Measurements from ENCODE around the gene GADL1. TPM values are rescaled to one million over a fixed set of nuclear protein-coding genes. Genes with fewer than 3 reads are reported as not detected.

GADL1 gene
- total RNA-seq, 2 donors from 2014 or later: not detected

DNA sequence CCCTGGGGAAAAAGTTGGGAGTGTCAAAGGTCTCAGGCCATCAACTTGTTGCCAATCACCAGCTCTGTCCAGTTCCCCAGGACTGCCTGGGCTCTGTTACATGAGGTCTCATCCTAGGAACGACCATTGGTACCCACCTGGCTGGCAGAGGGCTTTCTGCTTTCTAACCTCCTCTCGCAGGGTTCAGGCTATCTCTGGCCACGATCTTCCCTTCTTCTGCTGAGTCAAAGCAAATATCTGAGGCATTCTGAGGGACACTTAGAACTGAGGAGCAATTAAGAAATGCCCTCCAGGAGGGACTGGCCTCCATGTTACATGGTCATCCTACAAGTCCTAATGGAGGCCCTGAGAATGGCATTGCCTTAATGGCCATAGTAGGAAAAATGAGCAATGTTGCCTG lies 210.7 kb downstream of the GADL1 start:
- Mint-ChIP-seq H3K27me3 (no peaks in the 10 kb centered on the region), H3K4me3 (peak overlapping the region; percentile 19), H3K36me3 (peaks cover 29% of the 10 kb centered on the region), H3K4me1 (ENCODE audit: low read depth in 2 of 2) (peaks cover 58 to 66% of the 10 kb centered on the region in 2 donors), H3K9me3 (no peaks in the 10 kb centered on the region), H3K27ac (peak overlapping the region; percentile 71 to 90)
- ATAC-seq (no peak), DNase-seq (ENCODE audit: low spot score) (no peak)

DNA sequence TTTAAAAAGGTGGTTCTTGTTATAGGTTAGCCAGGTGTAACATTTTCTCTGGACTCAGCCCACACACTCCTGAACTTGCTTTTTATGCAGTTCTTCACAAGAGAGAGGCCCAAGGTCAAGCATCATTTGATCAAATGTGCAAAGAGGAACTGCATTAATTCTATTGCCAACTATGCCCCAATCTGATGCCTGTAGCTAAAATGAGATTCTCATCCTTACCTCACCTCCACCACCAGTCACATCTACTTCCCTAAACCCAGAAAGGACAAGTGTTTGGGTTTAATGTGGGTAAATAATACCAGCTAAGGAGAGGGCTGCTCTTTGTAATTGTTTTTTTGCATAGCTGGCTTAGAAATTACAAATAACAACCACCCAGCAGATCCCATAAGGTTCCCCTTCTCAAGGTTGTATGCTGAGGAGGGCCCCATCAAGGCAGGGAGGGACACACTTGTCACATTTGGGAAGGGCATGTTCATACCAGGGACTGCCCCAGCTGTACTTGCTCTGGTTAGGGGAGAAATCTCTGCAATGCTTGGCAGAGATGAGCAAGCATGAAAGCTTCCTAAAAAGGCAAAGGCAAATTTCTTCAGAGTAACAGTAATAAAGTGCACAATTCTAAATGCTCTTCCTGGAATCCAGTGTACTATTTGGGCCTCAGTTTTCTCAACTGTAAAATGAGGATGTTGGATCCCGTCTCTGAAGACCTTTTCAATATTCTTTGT lies 211.9 kb downstream of the GADL1 start:
- H3K4me1 Mint-ChIP-seq (ENCODE audit: low read depth in 2 of 2): peaks cover 54 to 57% of the 10 kb centered on the region in 2 donors
- H3K9me3 Mint-ChIP-seq: no peaks in the 10 kb centered on the region
- H3K27me3 Mint-ChIP-seq: no peaks in the 10 kb centered on the region
- DNase-seq (ENCODE audit: low spot score) (no peak), ATAC-seq (peak in 1 of 2 donors; percentile 44)
- peak overlapping the region; percentile 71 to 72 for H3K27ac Mint-ChIP-seq
- H3K36me3 Mint-ChIP-seq: peaks cover 21% of the 10 kb centered on the region
- H3K4me3 Mint-ChIP-seq: peak overlapping the region; percentile 43

DNA sequence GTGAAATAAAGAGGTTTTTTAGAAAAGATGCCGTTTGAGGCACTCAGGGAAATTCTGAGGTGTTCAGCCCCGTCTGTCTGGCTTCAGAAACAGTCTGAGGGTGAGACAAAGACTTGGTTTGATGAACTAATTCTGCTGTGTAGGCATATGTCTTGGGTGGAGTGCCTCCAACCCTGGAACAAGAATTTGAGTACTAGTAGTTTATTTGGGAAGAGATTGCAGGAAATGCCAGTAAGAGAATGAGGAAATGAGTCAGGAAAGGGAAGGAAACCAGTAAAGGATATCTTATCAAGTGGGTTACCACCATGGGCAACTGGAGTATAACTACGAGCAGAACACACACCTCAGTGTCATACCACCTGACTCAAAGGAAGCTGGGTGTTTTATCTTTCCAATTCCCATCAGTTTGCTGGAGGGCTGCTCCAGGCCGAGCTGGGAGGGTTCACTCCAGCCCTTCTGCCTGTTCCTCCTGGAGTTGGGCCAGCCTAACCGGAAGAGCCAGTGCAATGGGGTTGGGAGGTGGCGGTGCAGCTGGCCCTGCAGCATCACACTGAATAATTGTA lies 212.7 kb downstream of the GADL1 start:
- no peak for ATAC-seq
- Mint-ChIP-seq H3K27ac (peak overlapping the region; percentile 52 to 71), H3K36me3 (peaks cover 27% of the 10 kb centered on the region), H3K9me3 (no peaks in the 10 kb centered on the region), H3K4me3 (peak overlapping the region; percentile 34), H3K27me3 (no peaks in the 10 kb centered on the region), H3K4me1 (ENCODE audit: low read depth in 2 of 2) (peaks cover 63 to 64% of the 10 kb centered on the region in 2 donors)
- DNase-seq (ENCODE audit: low spot score): no peak

DNA sequence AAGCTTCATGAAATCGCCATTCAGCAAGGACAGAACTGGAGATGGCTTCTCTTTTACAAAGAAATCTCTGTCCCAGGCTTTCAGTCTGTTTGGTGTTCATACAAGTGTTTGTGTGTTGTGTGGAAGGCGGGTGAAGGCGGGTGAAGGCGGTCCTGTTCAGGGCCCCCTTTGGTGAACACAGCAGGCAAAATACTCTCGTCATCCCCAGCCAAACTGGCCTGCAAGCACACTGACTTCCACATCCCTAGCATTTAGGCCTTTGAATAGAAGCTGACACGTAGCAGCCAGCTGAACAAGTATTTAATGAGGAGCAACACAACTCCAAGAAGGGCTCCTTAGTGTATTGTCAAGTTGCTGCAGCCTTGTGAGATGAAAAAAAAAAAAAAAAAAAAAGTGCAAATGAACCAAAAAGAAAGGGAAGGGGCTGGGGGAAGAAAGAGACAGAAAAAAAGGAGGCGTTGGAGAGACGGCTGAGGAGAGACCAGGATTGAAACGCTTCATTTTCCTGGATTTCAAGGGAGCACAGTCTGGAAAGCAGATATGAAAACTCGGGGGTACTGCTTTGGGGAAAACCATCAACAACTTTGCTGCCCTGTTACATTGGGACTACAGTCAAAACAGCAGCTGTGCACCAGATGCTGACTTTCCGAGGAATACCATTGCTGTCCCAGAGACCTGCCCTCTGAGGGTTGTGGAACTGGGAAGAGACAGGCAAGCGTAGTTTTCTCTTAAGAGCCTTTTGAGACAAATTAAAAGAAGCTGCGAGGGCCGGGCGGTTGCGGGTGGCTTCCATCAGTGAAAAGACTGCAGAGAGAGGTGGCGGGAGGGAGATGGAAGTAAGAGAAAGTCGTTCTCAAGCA lies 213.4 kb downstream of the GADL1 start:
- Mint-ChIP-seq H3K27ac (peak overlapping the region; percentile 52 to 71), H3K9me3 (no peaks in the 10 kb centered on the region), H3K36me3 (peaks cover 31% of the 10 kb centered on the region), H3K4me1 (ENCODE audit: low read depth in 2 of 2) (peaks cover 64 to 69% of the 10 kb centered on the region in 2 donors), H3K4me3 (peak overlapping the region; percentile 34), H3K27me3 (no peaks in the 10 kb centered on the region)
- ATAC-seq (no peak), DNase-seq (ENCODE audit: low spot score) (no peak)

DNA sequence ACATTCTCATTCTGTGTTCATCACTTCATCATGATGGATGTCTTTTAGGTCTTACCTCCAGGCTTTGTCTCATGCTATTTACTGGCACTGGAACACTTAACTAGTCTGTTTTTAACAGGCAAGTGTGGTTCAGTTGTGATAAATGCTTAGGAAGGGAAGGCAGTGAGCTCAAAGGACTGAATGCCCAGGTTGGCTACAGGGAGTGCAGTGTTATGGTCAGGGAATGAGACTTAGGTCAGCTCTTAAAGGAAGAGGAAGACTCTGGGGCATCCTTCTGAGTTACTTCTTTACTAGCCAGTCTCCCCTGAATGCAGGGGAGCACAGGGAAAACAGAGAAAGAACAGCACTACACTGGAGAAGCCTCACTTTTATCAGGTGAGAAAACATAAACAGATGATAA lies 215.4 kb downstream of the GADL1 start:
- DNase-seq (ENCODE audit: low spot score): no peak
- H3K27me3 Mint-ChIP-seq: no peaks in the 10 kb centered on the region
- no peaks in the 10 kb centered on the region for H3K9me3 Mint-ChIP-seq
- H3K4me3 Mint-ChIP-seq: no peak overlapping the region
- peak overlapping the region; percentile 7 to 81 for H3K27ac Mint-ChIP-seq
- H3K36me3 Mint-ChIP-seq: peaks cover 34% of the 10 kb centered on the region
- H3K4me1 Mint-ChIP-seq (ENCODE audit: low read depth in 2 of 2): peaks cover 62 to 63% of the 10 kb centered on the region in 2 donors
- ATAC-seq: no peak

DNA sequence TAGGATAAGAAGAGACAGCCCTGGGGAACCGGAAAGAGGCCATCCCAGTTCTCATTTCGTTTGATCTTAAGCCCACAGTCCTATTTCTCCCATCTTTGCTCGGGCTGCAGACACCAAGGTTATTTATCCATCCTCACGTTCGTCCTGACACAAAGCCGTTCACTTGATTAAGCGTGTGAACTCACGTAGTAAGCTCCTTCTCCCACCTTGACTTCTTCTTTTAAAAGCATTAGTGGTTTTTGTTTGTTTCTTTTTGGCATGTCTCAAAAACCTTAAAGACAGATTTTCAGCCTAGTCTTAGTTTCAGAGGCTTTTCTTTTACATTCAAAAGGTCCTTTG lies 217.1 kb downstream of the GADL1 start:
- no peak for DNase-seq (ENCODE audit: low spot score)
- peaks cover 55 to 58% of the 10 kb centered on the region in 2 donors for H3K4me1 Mint-ChIP-seq (ENCODE audit: low read depth in 2 of 2)
- H3K36me3 Mint-ChIP-seq: peaks cover 46% of the 10 kb centered on the region
- ATAC-seq: no peak
- H3K27ac Mint-ChIP-seq: peak overlapping the region in 1 of 2 donors; percentile 81
- no peak overlapping the region for H3K4me3 Mint-ChIP-seq
- no peaks in the 10 kb centered on the region for H3K27me3 Mint-ChIP-seq
- no peaks in the 10 kb centered on the region for H3K9me3 Mint-ChIP-seq

DNA sequence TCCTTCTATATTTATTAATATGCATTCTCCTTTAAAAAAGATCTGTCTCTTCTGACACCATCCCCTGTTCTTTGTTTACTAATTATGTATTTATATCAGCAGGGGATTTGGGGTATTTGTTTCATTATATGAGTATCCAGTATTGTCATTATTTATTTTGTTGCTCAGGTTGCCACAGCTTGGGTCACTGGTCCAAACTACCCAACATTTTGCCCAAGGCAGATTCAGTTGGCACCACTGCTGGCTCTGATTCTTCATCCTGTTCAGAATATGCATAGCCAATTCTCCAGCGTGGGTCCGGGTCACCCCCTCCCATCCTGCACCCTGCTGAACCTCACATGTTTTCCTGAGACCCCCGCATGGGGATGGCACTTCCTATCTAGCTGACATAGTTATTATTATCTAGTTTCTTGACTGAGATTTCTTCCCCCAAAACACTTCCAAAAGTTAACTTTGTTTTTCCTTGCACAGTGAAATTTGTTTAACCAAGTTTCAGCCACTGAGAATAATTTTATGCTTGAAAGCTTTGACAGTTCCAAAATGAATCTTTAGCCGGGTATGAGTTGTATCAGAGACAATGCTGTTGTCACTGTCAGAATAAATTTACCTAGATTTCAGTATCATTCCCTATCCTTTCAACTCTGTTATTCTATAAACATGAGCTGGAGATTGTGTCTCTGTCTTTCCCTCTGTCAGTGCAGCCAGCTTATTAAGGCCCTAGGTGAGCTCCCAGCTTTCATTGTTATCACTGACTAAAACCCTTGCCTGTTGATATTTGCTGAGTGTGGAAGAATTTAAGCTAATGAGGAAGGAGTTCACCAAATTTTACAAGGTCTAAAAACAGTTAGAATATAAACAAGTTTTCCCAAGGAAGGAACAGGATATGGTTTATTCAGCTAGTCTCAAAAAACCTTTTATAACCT lies 217.8 kb downstream of the GADL1 start:
- peaks cover 47% of the 10 kb centered on the region for H3K36me3 Mint-ChIP-seq
- H3K4me1 Mint-ChIP-seq (ENCODE audit: low read depth in 2 of 2): peaks cover 49 to 58% of the 10 kb centered on the region in 2 donors
- H3K27ac Mint-ChIP-seq: peak overlapping the region; percentile 50 to 81
- no peak for DNase-seq (ENCODE audit: low spot score)
- no peaks in the 10 kb centered on the region for H3K27me3 Mint-ChIP-seq
- H3K4me3 Mint-ChIP-seq: no peak overlapping the region
- no peak for ATAC-seq
- no peaks in the 10 kb centered on the region for H3K9me3 Mint-ChIP-seq
